Measurements from ENCODE around the gene DDO.
"Not testable (repeated sequence)": the region's sequence is repeated elsewhere in the genome, so short reads cannot be mapped to it uniquely, and the experiment has no call there.

The DDO gene

DNA sequence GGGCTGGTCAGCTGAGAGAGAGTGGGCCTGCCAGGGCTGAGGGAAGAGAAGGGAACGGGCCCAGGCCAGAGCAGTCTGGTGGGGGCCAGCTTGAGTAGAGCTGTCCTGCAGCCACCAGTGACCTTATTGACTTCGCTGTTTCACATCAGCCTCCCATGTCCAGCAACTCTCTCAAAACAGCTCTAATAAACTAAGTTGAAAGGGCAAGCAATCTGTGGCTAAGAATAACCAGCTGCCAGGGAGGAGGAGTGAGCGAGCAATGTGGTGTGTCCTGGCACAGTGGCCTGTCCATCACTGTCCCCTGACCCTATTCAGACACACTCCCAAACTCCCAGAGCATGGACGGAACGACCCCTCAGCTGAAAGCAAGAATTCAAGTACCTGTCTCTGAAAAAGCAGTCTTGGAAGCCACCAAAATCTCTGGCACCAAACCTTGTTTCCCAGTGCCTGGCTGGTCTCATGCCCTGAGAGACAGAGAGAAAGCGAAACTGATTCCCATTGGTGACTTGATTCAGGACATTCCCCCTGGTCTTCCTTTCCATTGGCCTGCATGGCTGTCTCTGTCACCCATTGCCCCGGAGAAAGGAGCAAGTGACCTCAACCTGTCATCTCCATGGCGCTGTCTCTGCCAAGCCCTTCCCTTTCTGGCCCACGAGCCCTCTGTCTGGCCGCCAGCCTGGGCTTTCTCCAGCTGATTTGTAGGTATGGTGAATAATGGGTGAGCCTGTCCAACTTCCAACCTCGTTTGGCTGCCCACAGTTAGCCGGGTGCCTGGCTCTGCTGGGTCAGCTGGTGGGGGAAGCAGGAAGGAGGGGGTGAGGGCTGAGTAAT is at the start of gene DDO:
TSS of gene DDO (minus strand) at position 490 of the 831 bp plus-strand sequence. CDS start 2,113 bp downstream, outside the sequence.
- no peak for FAIRE-seq

GRCh38 chr6:110462884-110463481 is 47.6 kb upstream of the DDO start:
- FAIRE-seq = no peak

DNA sequence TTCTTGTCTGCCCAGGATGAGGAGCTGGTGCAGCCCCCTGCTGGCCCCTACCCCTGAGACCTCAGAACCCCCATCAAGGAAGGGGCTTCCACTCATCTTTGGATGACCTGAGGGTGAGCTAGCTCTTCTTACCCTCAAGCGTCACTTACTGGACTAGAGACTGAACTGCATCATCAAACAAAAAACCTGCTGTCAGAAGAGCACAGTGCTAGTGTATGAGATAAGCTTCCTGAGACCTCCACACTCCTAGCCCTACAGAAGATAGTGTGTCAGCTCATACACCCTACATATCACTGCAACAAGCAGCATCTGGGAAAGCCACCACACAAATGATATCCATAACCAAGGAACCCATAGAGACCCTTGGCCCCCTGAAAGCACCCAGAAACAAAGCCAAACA is 46.0 kb upstream of the DDO start:
- no peak for FAIRE-seq

DNA sequence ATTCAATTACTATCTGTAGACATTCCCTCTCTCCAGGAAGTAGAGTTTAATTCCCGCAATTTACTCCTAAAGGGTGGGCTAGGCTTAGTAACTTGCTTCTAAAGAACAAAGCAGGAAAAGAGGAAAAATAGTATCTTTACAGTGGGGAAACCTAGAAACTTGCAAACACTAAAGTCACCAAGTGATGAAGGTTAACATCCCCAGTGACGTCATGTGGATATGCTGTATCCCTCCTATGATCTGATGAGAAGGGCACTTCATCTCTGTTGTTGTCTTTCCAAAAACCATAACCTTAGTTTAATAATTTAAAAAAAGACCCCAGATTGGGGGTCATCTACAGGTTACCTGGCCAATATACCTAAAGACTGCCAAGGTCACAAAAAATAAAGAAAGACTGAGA is 43.8 kb upstream of the DDO start:
- no peak for FAIRE-seq

GRCh38 chr6:110458476-110458875 is 43.1 kb upstream of the DDO start:
- no peak for FAIRE-seq

DNA sequence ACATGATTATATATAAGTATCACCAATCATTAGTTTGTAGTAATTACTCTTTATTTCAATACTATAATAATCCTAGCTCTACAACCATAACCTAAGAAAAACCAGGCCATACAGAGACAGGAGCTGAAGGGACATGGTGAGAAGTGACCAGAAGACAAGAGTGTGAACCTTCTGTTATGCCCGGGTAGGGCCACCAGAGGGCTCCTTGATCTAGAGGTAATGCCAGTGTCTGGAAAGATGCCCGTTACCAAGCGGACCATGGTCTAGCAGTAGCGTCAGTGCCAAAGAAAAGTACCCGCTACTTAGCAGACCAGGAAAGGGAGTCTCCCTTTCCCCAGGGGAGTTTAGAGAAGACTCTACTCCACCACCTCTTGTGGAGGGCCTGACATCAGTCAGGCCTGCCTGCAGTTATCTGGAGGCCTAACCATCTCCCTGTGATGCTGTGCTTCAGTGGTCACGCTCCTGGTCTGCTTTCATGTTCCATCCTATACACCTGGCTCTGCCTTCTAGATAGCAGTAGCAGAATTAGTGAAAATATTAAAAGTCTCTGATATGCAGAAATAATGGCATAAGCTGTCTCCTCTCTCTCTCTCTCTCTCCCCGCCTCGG is 42.3 kb upstream of the DDO start:
- not testable (repeated sequence) for FAIRE-seq

- no peak for FAIRE-seq
These were observed 41.3 kb upstream of the DDO start for GRCh38 chr6:110456694-110457093.

DNA sequence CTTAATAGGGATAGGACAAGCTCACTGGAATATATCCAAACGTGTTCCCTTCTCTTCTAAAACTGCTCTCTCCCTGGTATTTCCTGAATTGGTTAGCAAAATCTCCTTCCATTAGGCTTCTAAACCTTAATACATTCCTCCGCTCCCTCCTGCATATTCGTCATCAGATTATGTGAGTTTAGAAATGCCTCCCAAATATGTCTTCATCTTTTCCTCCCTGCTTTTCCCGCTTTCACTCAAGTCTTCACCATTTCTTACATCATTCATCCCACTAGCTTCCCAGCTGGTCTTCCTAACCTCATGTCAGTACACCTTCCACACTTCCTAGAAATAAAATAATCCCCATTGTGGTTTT is 34.1 kb upstream of the DDO start:
- FAIRE-seq = no peak

GRCh38 chr6:110448846-110449540 is 33.6 kb upstream of the DDO start:
- FAIRE-seq = no peak

- FAIRE-seq = no peak
These were observed 32.4 kb upstream of the DDO start for GRCh38 chr6:110447761-110448160.

DNA sequence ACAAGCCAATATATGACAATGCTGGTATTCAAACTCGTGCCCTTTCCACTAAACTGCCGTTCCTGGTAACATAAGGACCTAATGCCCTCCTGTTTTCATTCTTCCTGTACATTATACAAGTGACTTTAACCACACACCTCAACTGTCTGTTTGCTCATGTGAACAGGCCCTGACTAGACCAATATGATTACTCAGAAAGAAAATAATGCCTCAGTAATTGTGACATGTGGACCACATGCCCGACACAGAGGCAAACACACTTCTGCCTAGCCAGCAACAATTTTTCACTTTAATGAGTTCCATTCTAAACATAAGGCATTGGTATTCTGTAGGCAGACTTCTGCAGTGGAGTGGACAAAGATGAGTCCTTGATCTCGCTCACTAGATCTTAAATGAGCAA is 31.0 kb upstream of the DDO start:
- no peak for FAIRE-seq

GRCh38 chr6:110440026-110440425 is 24.7 kb upstream of the DDO start:
- FAIRE-seq = no peak

DNA sequence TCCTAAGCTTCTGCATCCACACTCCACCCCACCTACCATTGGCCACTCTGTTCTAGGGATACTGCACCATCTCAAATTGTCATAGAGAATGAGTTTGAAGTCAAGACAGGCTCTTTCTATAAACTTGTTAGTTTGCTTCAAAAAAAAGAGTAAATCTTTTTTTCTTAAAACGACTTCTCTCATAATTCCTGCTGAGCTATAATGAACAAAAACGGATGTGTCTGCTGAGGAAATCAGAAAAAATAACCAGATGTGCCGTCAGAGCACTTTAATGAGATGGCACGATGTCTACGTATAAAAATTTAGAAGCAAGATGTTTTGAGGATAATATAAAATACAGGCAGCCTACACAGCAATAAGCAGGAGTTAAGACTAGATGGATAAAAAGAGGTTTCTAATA is 24.0 kb upstream of the DDO start:
- FAIRE-seq = peak; percentile 80

DNA sequence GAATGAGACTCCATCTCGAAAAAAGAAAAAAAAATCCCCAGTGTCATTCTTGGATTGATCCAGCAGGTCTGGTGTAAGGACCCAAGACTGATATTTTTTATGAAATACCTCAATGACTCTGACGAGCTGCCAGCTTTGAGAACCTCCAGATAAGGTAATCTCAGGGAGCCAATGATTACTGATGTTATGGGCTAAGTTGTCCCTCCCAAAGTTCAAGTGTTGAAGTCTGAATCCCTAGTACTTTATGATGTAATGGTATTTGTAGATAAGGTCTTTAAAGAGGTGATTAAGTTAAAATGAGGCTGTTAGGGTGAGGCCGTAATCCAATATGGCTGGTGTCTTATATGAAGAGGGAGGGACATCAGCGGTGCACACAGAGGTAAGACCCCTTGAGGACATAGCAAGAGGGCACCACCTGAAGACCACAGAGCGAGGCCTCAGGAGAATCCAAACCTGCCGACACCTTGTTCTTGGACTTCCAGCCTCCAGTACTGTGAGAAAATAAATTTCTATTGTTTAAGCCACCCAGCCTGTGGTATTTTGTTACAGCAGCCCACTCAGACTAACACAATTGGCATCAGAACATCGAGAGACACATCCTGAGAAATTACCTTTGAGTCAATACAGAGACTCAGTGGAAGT is 19.7 kb upstream of the DDO start:
- no peak for FAIRE-seq

GRCh38 chr6:110432285-110432900 is 17.0 kb upstream of the DDO start:
- no peak for FAIRE-seq

GRCh38 chr6:110430741-110431140 is 15.4 kb upstream of the DDO start:
- FAIRE-seq = no peak

- FAIRE-seq = no peak
These were observed 14.9 kb upstream of the DDO start for GRCh38 chr6:110430236-110430635.

- FAIRE-seq = no peak
These were observed 12.8 kb upstream of the DDO start for GRCh38 chr6:110428153-110428552.

GRCh38 chr6:110425816-110426215 is 10.4 kb upstream of the DDO start:
- FAIRE-seq = no peak

DNA sequence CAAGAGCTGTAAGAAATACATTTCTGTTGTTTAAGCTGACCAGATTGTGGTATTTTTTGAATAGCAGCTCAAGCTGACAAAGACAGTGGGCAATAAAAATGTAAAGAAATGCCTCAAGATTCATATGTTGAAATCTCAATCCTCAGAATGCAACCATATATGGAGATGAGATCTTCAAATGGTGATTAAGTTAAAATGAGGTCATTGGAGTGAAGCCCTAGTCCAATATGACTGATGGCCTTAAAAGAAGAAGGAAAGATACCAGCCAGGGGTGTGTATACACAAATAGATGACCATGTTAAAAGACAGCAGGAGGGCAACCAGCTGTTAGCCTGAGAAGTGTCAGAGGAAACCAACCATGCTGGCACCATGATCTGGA is 7.1 kb upstream of the DDO start:
- FAIRE-seq = no peak

GRCh38 chr6:110421749-110422443 is 6.5 kb upstream of the DDO start:
- no peak for FAIRE-seq

Data from endometrium (tissue), 2 donors.